ENCODE data around the gene FOXK2. TPM values are rescaled to one million over a fixed set of nuclear protein-coding genes. Genes with fewer than 3 reads are reported as not detected.
A peak's percentile ranks its signal among the peaks of the same experiment; 100 is the strongest.

FOXK2 gene
- total RNA-seq, 1 experiment from 2014 or later: 96.2 TPM

DNA sequence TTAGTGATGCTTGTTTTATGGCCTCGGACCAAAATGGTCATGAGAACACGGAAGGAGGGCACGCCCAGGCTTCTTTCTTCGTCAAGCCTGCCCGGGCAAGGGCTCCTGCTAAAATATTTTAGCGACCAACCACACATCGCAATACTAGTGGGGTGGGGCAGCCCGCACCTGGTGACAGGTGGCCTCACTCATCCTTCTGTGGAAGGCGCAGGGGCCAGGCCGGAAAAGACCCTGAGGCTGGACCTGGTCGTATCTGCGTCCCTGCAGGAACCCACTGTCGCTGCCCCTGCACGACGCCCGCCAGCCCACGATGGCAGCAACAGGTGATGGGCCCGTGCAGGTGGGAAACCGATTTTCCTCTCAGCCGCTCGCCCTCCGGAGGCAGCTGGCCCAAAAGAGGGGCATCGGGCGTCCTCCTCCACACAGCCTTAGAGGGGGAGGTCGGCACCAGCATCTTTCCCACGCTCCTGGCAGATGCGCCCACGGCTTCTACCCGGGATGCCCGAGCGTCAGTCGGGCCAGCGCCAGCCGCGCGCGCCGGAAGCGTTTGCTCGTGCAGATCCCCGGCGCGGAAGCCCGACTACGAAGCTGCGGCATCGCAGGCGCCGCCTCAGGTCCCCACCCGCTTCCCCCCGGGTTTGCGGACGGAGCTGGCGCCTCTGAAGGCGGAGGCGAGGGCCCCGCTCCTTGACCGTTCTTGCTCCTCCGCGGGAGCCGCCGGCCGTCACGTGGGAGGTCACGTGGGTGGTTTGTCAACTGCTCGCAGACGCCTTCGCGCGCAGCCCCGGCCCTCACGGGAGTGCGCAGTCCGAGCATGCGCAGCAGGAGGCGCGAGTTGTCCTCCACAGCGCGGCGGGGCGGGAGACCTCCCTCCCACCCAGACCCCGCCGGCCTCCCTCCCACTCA, 22.8 kb upstream of the FOXK2 start:
- Mint-ChIP-seq H3K27me3 (ENCODE audit: unreplicated experiment) (no peaks in the 10 kb centered on the region), H3K4me1 (ENCODE audit: low read depth, unreplicated experiment) (peaks cover 9% of the 10 kb centered on the region), H3K9me3 (ENCODE audit: low read depth, unreplicated experiment) (no peaks in the 10 kb centered on the region), H3K36me3 (ENCODE audit: insufficient read depth, unreplicated experiment) (peaks cover 35% of the 10 kb centered on the region), H3K4me3 (ENCODE audit: low read depth, unreplicated experiment) (peak overlapping the region; percentile 77), H3K27ac (ENCODE audit: unreplicated experiment) (no peak overlapping the region)
- no TSS peak for BruUV-seq (replicated peaks)
- CTCF ChIA-PET: interaction anchor here (1.0 kb wide), 1 partner anchor 53 kb away, joined by 3 read pairs; no protein-coding TSS in a partner anchor
- TF ChIP-seq, protein P1, sequence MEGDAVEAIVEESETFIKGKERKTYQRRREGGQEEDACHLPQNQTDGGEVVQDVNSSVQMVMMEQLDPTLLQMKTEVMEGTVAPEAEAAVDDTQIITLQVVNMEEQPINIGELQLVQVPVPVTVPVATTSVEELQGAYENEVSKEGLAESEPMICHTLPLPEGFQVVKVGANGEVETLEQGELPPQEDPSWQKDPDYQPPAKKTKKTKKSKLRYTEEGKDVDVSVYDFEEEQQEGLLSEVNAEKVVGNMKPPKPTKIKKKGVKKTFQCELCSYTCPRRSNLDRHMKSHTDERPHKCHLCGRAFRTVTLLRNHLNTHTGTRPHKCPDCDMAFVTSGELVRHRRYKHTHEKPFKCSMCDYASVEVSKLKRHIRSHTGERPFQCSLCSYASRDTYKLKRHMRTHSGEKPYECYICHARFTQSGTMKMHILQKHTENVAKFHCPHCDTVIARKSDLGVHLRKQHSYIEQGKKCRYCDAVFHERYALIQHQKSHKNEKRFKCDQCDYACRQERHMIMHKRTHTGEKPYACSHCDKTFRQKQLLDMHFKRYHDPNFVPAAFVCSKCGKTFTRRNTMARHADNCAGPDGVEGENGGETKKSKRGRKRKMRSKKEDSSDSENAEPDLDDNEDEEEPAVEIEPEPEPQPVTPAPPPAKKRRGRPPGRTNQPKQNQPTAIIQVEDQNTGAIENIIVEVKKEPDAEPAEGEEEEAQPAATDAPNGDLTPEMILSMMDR (IDR thresholded peaks at IDR 0.05; ENCODE audit: unreplicated experiment): no peak
- peak; percentile 96 for DNase-seq
- intact Hi-C loops (cut with micrococcal nuclease; ENCODE audit: unreplicated experiment): no loop called here

DNA sequence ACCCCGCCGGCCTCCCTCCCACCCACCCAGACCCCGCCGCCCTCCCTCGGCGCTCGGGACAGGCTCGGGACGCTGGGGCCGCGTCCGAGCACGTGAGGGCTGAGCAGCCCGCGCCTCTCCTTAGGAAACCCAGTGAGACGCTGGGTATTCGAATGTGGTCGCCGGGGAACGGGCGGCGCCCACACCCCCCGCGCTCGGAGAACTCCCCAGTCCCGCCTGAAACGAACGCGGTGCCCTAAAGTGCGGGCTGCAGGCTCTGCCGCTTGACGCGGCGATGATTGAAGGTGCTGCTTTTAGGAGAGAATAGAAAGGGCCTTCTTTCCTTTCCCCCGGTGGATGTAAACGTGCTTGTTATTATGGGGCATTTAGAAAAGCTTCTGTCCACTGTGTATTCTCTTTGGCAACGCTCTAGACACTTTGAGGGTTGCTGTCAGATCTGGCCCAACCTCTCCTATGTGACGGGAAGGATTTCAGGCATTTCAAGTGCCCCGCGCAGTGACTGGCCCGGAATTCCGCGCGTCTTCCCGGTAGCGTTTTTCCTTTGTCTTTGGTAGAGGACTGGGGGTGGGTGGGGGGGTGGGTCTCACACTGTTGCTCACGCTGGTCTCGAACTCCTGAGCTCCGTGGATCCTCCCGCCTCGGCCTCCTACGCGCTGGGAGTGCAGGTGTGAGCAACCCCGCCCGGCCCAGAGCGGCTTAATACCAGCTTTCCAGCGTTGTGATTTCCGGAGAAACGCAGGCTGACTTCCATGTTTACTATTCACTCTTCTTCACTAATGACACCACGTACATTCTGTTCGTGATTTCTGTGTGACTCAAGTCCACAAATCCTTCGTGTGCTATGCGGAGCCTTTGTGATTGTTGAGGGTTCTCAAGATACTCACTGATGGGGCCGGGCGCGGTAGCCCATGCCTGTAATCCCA, 21.8 kb upstream of the FOXK2 start:
- peaks cover 9% of the 10 kb centered on the region for H3K4me1 Mint-ChIP-seq (ENCODE audit: low read depth, unreplicated experiment)
- no peaks in the 10 kb centered on the region for H3K9me3 Mint-ChIP-seq (ENCODE audit: low read depth, unreplicated experiment)
- CTCF ChIA-PET: no interaction called here
- no peaks in the 10 kb centered on the region for H3K27me3 Mint-ChIP-seq (ENCODE audit: unreplicated experiment)
- no peak for DNase-seq
- TF ChIP-seq, protein P1 (IDR thresholded peaks at IDR 0.05; ENCODE audit: unreplicated experiment): no peak
- intact Hi-C loops (cut with micrococcal nuclease; ENCODE audit: unreplicated experiment): no loop called here
- peak overlapping the region; percentile 70 for H3K27ac Mint-ChIP-seq (ENCODE audit: unreplicated experiment)
- H3K4me3 Mint-ChIP-seq (ENCODE audit: low read depth, unreplicated experiment): peak overlapping the region; percentile 77
- H3K36me3 Mint-ChIP-seq (ENCODE audit: insufficient read depth, unreplicated experiment): peaks cover 35% of the 10 kb centered on the region
- no TSS peak for BruUV-seq (replicated peaks)

DNA sequence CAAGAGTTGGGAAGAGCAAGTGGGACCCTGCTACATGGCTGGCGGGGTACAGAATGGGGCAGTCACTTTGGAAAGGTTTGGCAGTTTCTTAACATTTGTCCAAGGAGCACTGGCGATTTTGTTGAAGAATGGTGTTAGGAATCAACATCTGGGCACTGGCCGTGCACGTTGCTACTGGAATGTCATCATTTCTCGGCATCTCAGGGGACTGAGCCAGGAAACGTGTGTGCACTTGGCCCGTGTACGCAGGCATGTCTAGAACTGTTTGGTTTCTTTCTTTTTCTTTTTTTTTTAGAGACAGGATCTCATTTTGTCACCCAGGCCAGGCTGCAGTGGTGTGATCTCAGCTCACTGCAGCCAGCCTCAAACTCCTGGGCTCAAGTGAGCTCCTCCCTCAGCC, 17.3 kb upstream of the FOXK2 start:
- TF ChIP-seq, protein P1 (IDR thresholded peaks at IDR 0.05; ENCODE audit: unreplicated experiment): no peak

DNA sequence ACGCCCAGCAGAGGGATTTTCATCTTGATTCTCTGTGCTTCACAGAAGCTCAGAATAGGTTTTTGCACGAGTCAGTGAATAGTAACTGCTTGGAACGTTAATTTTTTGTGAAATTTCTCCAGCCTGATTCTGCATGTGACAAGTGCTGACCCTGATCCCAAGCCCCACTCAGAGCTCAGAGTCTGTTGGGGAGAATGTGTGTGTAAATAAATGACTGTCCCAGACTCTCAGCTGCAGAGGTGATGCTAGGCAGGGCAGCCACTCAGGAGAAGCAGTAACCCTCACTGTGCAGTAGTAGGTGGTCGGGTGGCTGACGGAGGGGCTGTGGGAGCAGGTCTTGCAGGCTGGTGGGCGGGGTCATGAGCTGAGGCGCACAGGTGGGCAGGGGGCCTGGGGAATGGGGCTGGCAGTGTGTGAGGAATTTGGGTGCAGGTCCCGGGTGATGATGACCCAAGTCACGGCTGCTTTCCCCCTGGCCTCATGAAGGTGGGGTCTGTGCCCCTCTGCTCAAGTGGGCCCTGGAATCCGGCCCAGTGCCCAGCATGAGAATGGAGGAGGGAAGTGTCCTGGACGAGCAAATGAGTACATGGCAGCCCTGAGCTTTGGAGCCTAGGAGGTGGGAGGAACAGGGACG, 16.3 kb upstream of the FOXK2 start:
- H3K27ac Mint-ChIP-seq (ENCODE audit: unreplicated experiment): no peak overlapping the region
- CTCF ChIA-PET: no interaction called here
- H3K4me3 Mint-ChIP-seq (ENCODE audit: low read depth, unreplicated experiment): no peak overlapping the region
- H3K9me3 Mint-ChIP-seq (ENCODE audit: low read depth, unreplicated experiment): no peaks in the 10 kb centered on the region
- peaks cover 6% of the 10 kb centered on the region for H3K36me3 Mint-ChIP-seq (ENCODE audit: insufficient read depth, unreplicated experiment)
- no peaks in the 10 kb centered on the region for H3K4me1 Mint-ChIP-seq (ENCODE audit: low read depth, unreplicated experiment)
- no TSS peak for BruUV-seq (replicated peaks)
- DNase-seq: no peak
- intact Hi-C loops (cut with micrococcal nuclease; ENCODE audit: unreplicated experiment): no loop called here
- TF ChIP-seq, protein P1 (IDR thresholded peaks at IDR 0.05; ENCODE audit: unreplicated experiment): no peak
- H3K27me3 Mint-ChIP-seq (ENCODE audit: unreplicated experiment): no peaks in the 10 kb centered on the region

More for the DNA sequence above, 17.3 kb upstream of the FOXK2 start:
- H3K4me3 Mint-ChIP-seq (ENCODE audit: low read depth, unreplicated experiment): no peak overlapping the region
- no peaks in the 10 kb centered on the region for H3K4me1 Mint-ChIP-seq (ENCODE audit: low read depth, unreplicated experiment)
- CTCF ChIA-PET: interaction anchor here (0.6 kb wide), 1 partner anchor 19 kb away, joined by 3 read pairs; no protein-coding TSS in a partner anchor
- intact Hi-C loops (cut with micrococcal nuclease; ENCODE audit: unreplicated experiment): no loop called here
- H3K27ac Mint-ChIP-seq (ENCODE audit: unreplicated experiment): no peak overlapping the region
- no TSS peak for BruUV-seq (replicated peaks)
- no peak for DNase-seq
- no peaks in the 10 kb centered on the region for H3K9me3 Mint-ChIP-seq (ENCODE audit: low read depth, unreplicated experiment)
- H3K36me3 Mint-ChIP-seq (ENCODE audit: insufficient read depth, unreplicated experiment): peaks cover 16% of the 10 kb centered on the region
- no peaks in the 10 kb centered on the region for H3K27me3 Mint-ChIP-seq (ENCODE audit: unreplicated experiment)
